HCT116 (cell line): Measurements from ENCODE around the gene MMS22L. TPM values are rescaled to one million over a fixed set of nuclear protein-coding genes. Genes with fewer than 3 reads are reported as not detected.

ENCODE experiments used
- ATAC-seq: fragments of 200-7000 bp; cut with Tn5 transposase; 2 replicates; pipeline ENCODE4 v1.9.1; 2020; ENCODE audit warnings: mild to moderate bottlenecking, moderate library complexity
- BruUV-seq: library from RNA; stranded (reverse); fragments of 400-500 nt; replicated peaks from 2 replicates; lab custom pipeline; 2021; lab: Mats Ljungman, UMichigan
- CTCF ChIA-PET: fragments of 300-600 bp; sonication (Branson Sonifier 250); formaldehyde crosslinking; loops from one replicate; lab custom pipeline; 2021; ENCODE audit warnings: antibody characterized with exemption; lab: Charles Lee
- POLR2A ChIA-PET: fragments of 300-600, 350-600 bp; sonication (Branson Sonifier 250); formaldehyde crosslinking; loops from one replicate; lab custom pipeline; 2021; ENCODE audit warnings: antibody characterized with exemption; lab: Charles Lee
- RAD21 ChIA-PET, 2 experiments: fragments of 300-600 bp; sonication (Branson Sonifier 250); formaldehyde crosslinking; loops; one replicate each; lab custom pipeline; 2023; ENCODE audit warnings: low total read pairs in 2 of 2; ENCODE audit not compliant: uncharacterized antibody in 2 of 2, unreplicated experiment in 2 of 2, low non-redundant PET in 1 of 2; lab: Charles Lee
- DNase-seq: peaks from one replicate; pipeline ENCODE4 v3.0.0-alpha.2; 2010; ENCODE audit warnings: low read depth, low spot score
- H2AFZ ChIP-seq: fragments of 200-600 bp; shearing (Covaris generic), sonication (generic); 2 replicates; pipeline ENCODE4 v1.6.1; 2017; ENCODE audit warnings: low read depth, mixed run types, mixed read lengths, antibody characterized with exemption, low read length; ENCODE audit not compliant: poor library complexity, severe bottlenecking
- H3K27ac ChIP-seq: 2 replicates; pipeline ENCODE4 v1.5.1; 2012; ENCODE audit warnings: low read depth, low read length
- H3K27me3 ChIP-seq: fragments of 200-600 bp; sonication (generic); 2 replicates; pipeline ENCODE4 v1.6.1; 2016; ENCODE audit warnings: mixed run types, low read length, mixed read lengths; ENCODE audit not compliant: insufficient read depth
- H3K36me3 ChIP-seq, 2 experiments: fragments of 200-500 bp in 1 of 2; fragments of 200-600 bp in 1 of 2; sonication (Bioruptor generic) in 1 of 2; sonication (generic) in 1 of 2; 2 replicates each; pipeline versions ENCODE4 v1.5.1 to v1.6.1; 2014 to 2016; ENCODE audit warnings: low read length in 2 of 2, inconsistent platforms in 1 of 2, mixed read lengths in 1 of 2, mixed run types in 1 of 2; ENCODE audit not compliant: insufficient read depth in 2 of 2, control insufficient read depth in 1 of 2
- H3K4me1 ChIP-seq, 2 experiments: fragments of 200-600 bp in 1 of 2; sonication (generic) in 1 of 2; 2 replicates each; pipeline versions ENCODE4 v1.5.1 to v1.6.1; 2012 to 2017; ENCODE audit warnings: low read length in 2 of 2, inconsistent platforms in 1 of 2, mild to moderate bottlenecking in 1 of 2, mixed read lengths in 1 of 2, mixed run types in 1 of 2, moderate library complexity in 1 of 2; ENCODE audit not compliant: insufficient read depth in 2 of 2, control insufficient read depth in 1 of 2
- H3K4me2 ChIP-seq: fragments of 200-600 bp; sonication (generic); 2 replicates; pipeline ENCODE4 v1.6.1; 2017; ENCODE audit warnings: mixed run types, low read length, mixed read lengths
- H3K4me3 ChIP-seq, 2 experiments: fragments of 200-600 bp in 1 of 2; sonication (generic) in 1 of 2; replicated peaks in 1 of 2; 2 replicates each; pipeline ENCODE4 v1.5.1; 2011 to 2016; ENCODE audit warnings: low read length in 2 of 2, control low read depth in 1 of 2, low read depth in 1 of 2, mild to moderate bottlenecking in 1 of 2, mixed read lengths in 1 of 2, mixed run types in 1 of 2
- H3K79me2 ChIP-seq: fragments of 200-600 bp; sonication (generic); 2 replicates; pipeline ENCODE4 v1.6.1; 2017; ENCODE audit warnings: mild to moderate bottlenecking, mixed run types, low read length, moderate library complexity, mixed read lengths; ENCODE audit not compliant: insufficient read depth
- H3K9ac ChIP-seq: fragments of 200-600 bp; sonication (generic); 2 replicates; pipeline ENCODE4 v1.6.1; 2016; ENCODE audit warnings: low read length, mixed read lengths
- H3K9me2 ChIP-seq: fragments of 200-600 bp; sonication (generic), shearing (Covaris generic); 2 replicates; pipeline ENCODE4 v1.6.1; 2017; ENCODE audit warnings: mixed run types, mild to moderate bottlenecking, moderate library complexity; ENCODE audit not compliant: insufficient read depth
- H3K9me3 ChIP-seq, 2 experiments: fragments of 200-500 bp in 1 of 2; fragments of 200-600 bp in 1 of 2; sonication (Bioruptor generic) in 1 of 2; sonication (generic) in 1 of 2; 2 replicates each; pipeline ENCODE4 v1.6.1; 2014 to 2017; ENCODE audit warnings: low read length in 2 of 2, mixed read lengths in 2 of 2, inconsistent platforms in 1 of 2, low read depth in 1 of 2, mild to moderate bottlenecking in 1 of 2, mixed run types in 1 of 2, moderate library complexity in 1 of 2; ENCODE audit not compliant: control insufficient read depth in 1 of 2, insufficient read depth in 1 of 2
- H4K20me1 ChIP-seq: fragments of 200-600 bp; sonication (generic), shearing (Covaris generic); 2 replicates; pipeline ENCODE4 v1.6.1; 2017; ENCODE audit warnings: mixed run types, mild to moderate bottlenecking, moderate library complexity; ENCODE audit not compliant: insufficient read depth
- ATF3 ChIP-seq: IDR thresholded peaks from 2 replicates; pipeline ENCODE4 v1.6.1; 2012
- CBX3 ChIP-seq: IDR thresholded peaks from 2 replicates; pipeline ENCODE4 v1.6.1; 2012; ENCODE audit warnings: low read depth
- CEBPB ChIP-seq: IDR thresholded peaks from 2 replicates; pipeline ENCODE4 v1.6.1; 2012; ENCODE audit warnings: low read depth
- EGR1 ChIP-seq: IDR thresholded peaks from 2 replicates; pipeline ENCODE4 v1.6.1; 2012; ENCODE audit warnings: low read depth
- ELF1 ChIP-seq: IDR thresholded peaks from 2 replicates; pipeline ENCODE4 v1.6.1; 2012; ENCODE audit warnings: low read depth, borderline replicate concordance
- EZH2phosphoT487 ChIP-seq: fragments of 200-600 bp; IDR thresholded peaks from 2 replicates; pipeline ENCODE4 v1.6.1; 2018; ENCODE audit warnings: antibody characterized with exemption, borderline replicate concordance
- JUND ChIP-seq: IDR thresholded peaks from 2 replicates; pipeline ENCODE4 v1.6.1; 2012
- MAX ChIP-seq: IDR thresholded peaks from 2 replicates; pipeline ENCODE4 v1.6.1; 2012
- POLR2AphosphoS5 ChIP-seq: IDR thresholded peaks from 2 replicates; pipeline ENCODE4 v1.6.1; 2011; ENCODE audit warnings: mild to moderate bottlenecking, low read depth, low read length, moderate library complexity
- RAD21 ChIP-seq: IDR thresholded peaks from 2 replicates; pipeline ENCODE4 v1.6.1; 2012; ENCODE audit warnings: low read depth, mild to moderate bottlenecking
- REST ChIP-seq: IDR thresholded peaks from 2 replicates; pipeline ENCODE4 v1.6.1; 2012; ENCODE audit warnings: low read depth
- SIN3A ChIP-seq: IDR thresholded peaks from 2 replicates; pipeline ENCODE4 v1.6.1; 2012; ENCODE audit warnings: low read depth
- SRF ChIP-seq: IDR thresholded peaks from 2 replicates; pipeline ENCODE4 v1.6.1; 2012; ENCODE audit warnings: low read depth
- TCF7L2 ChIP-seq: IDR thresholded peaks from 2 replicates; pipeline ENCODE4 v1.7.0; 2011; ENCODE audit warnings: borderline replicate concordance, inconsistent platforms; ENCODE audit not compliant: insufficient read depth, insufficient read length; ENCODE audit errors: extremely low read depth
- YY1 ChIP-seq: IDR thresholded peaks from 2 replicates; pipeline ENCODE4 v1.6.1; 2011; ENCODE audit warnings: low read length, low read depth, moderate library complexity, mild to moderate bottlenecking; ENCODE audit not compliant: insufficient replicate concordance; ENCODE audit errors: extremely low read depth
- ZFX ChIP-seq: fragments of 450-650 bp; IDR thresholded peaks from 2 replicates; pipeline ENCODE4 v1.6.1; 2017
- intact Hi-C: fragments of 100-400 bp; cut with micrococcal nuclease; formaldehyde crosslinking; loops from 2 replicates; pipeline ENCODE4 v1.10.0; 2022
- total RNA-seq: library from RNA; stranded (reverse); gene quantifications from one replicate; pipeline ENCODE4 v1.2.1, GENCODE V29; 2021; ENCODE audit not compliant: unreplicated experiment

Gene MMS22L
- total RNA-seq, 1 experiment from 2014 or later = 44.1 TPM

GRCh38 chr6:97102145-97102790 is 180.7 kb downstream of the MMS22L start:
- no peak overlapping the region for H3K9ac ChIP-seq
- no peaks in the 10 kb centered on the region for H3K79me2 ChIP-seq
- no peaks in the 10 kb centered on the region for H3K9me2 ChIP-seq
- intact Hi-C loops = no loop called here
- no peak overlapping the region for H3K4me2 ChIP-seq
- ATAC-seq = no peak
- no peaks in the 10 kb centered on the region for H3K4me1 ChIP-seq
- H3K36me3 ChIP-seq = no peaks in the 10 kb centered on the region
- H4K20me1 ChIP-seq = no peaks in the 10 kb centered on the region
- RAD21 ChIA-PET = no interaction called here
- H3K27me3 ChIP-seq = no peaks in the 10 kb centered on the region
- no TSS peak for BruUV-seq
- no peak overlapping the region for H2AFZ ChIP-seq
- no peak overlapping the region for H3K4me3 ChIP-seq
- no peak for DNase-seq
- no peak overlapping the region for H3K27ac ChIP-seq
- no peak for TF ChIP-seq YY1
- TF ChIP-seq TCF7L2 = no peak
- TF ChIP-seq, all 23 proteins: peak for 0
- ChIA-PET CTCF (no interaction called here), POLR2A (no interaction called here)
- no peaks in the 10 kb centered on the region for H3K9me3 ChIP-seq

GRCh38 chr6:97100696-97101095 is 182.3 kb downstream of the MMS22L start:
- H3K9ac ChIP-seq = no peak overlapping the region
- DNase-seq (no peak), ATAC-seq (no peak)
- intact Hi-C loops = no loop called here
- no peaks in the 10 kb centered on the region for H3K4me1 ChIP-seq
- no TSS peak for BruUV-seq
- H3K9me2 ChIP-seq = no peaks in the 10 kb centered on the region
- H3K27me3 ChIP-seq = no peaks in the 10 kb centered on the region
- ChIA-PET CTCF (no interaction called here), RAD21 (no interaction called here), POLR2A (no interaction called here)
- no peaks in the 10 kb centered on the region for H3K36me3 ChIP-seq
- no peak overlapping the region for H2AFZ ChIP-seq
- no peak overlapping the region for H3K27ac ChIP-seq
- H3K79me2 ChIP-seq = no peaks in the 10 kb centered on the region
- no peaks in the 10 kb centered on the region for H3K9me3 ChIP-seq
- no peak overlapping the region for H3K4me2 ChIP-seq
- no peaks in the 10 kb centered on the region for H4K20me1 ChIP-seq
- no peak overlapping the region for H3K4me3 ChIP-seq
- TF ChIP-seq TCF7L2 = no peak
- TF ChIP-seq REST = no peak
- no peak for TF ChIP-seq ATF3
- no peak for TF ChIP-seq EGR1
- no peak for TF ChIP-seq ELF1
- TF ChIP-seq SRF = no peak
- no peak for TF ChIP-seq EZH2phosphoT487
- no peak for TF ChIP-seq SIN3A
- TF ChIP-seq RAD21 = no peak
- no peak for TF ChIP-seq JUND
- no peak for TF ChIP-seq MAX
- no peak for TF ChIP-seq ZFX
- no peak for TF ChIP-seq POLR2AphosphoS5
- no peak for TF ChIP-seq CEBPB
- no peak for TF ChIP-seq CBX3
